ENCODE data around the gene TCP10L. TPM values are rescaled to one million over a fixed set of nuclear protein-coding genes. Genes with fewer than 3 reads are reported as not detected.

The TCP10L gene
- total RNA-seq, 1 experiment from 2014 or later: 0.07 TPM

DNA sequence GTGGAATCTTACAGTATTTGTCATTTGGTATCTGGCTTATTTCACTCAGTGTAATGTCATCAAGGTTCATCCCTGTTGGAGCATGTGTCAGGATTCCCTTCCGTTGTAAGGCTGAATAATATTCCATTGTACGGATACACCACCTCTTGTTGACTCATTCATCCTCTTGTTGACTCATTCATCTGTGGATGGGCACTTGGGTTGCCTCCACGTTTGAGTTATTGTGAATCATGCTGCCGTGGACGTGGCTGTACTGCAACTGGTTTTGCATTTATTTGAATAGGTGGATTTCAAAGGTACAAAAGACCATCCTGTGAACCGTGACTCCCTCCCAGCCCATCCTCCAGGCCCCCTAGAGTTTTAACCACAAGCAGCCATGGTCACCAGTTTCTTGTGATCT is 11.9 kb upstream of the TCP10L start:
- H3K9me3 ChIP-seq (ENCODE audit: low read length): no peaks in the 10 kb centered on the region
- no peaks in the 10 kb centered on the region for H4K20me1 ChIP-seq (ENCODE audit: insufficient read depth, low read depth, low read length)
- no peaks in the 10 kb centered on the region for H3K27me3 ChIP-seq (ENCODE audit: low read length)
- H3K4me1 ChIP-seq (ENCODE audit: low read length): no peaks in the 10 kb centered on the region
- H3K4me3 ChIP-seq (ENCODE audit: low read length): no peak overlapping the region
- H2AFZ ChIP-seq (ENCODE audit: low read length): no peak overlapping the region
- no peak overlapping the region for H3K4me2 ChIP-seq (ENCODE audit: low read depth, low read length, poor library complexity, severe bottlenecking)
- no peaks in the 10 kb centered on the region for H3K79me2 ChIP-seq (ENCODE audit: low read length)
- no peak overlapping the region for H3K27ac ChIP-seq (ENCODE audit: low read length)
- H3K9ac ChIP-seq (ENCODE audit: low read length): no peak overlapping the region
- DNase-seq: no peak
- no peaks in the 10 kb centered on the region for H3K9me2 ChIP-seq (replicated peaks; ENCODE audit: insufficient read depth, low read length)
- H3K36me3 ChIP-seq (ENCODE audit: insufficient read depth, low read length): peaks cover 14% of the 10 kb centered on the region; the same call in 1 of the 2 replicates

DNA sequence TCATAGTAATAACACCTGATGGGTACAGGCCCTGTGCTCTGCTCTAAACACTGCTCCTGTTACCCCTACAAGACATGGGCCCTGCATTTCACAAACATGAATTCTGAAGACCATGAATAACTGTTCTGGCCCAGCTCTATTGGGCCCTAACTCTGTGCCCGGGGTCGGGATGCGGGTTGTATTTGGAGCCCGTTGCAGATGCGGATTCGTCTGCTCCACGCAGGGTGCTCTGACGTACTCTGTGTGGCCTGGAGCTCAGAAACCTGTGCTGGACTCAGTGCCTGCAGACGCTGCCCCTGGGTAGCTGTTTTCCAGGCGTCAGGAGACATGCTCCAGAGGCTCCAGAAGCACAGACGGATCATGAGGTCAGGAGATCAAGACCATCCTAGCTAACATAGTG is 10.1 kb upstream of the TCP10L start:
- Histone ChIP-seq H3K27ac (ENCODE audit: low read length) (no peak overlapping the region), H2AFZ (ENCODE audit: low read length) (no peak overlapping the region), H3K4me1 (ENCODE audit: low read length) (no peaks in the 10 kb centered on the region), H4K20me1 (ENCODE audit: insufficient read depth, low read depth, low read length) (no peaks in the 10 kb centered on the region), H3K4me3 (ENCODE audit: low read length) (no peak overlapping the region), H3K4me2 (ENCODE audit: low read depth, low read length, poor library complexity, severe bottlenecking) (no peak overlapping the region), H3K36me3 (ENCODE audit: insufficient read depth, low read length) (peaks cover 10% of the 10 kb centered on the region; the same call in 1 of the 2 replicates), H3K9me2 (replicated peaks; ENCODE audit: insufficient read depth, low read length) (no peaks in the 10 kb centered on the region), H3K9me3 (ENCODE audit: low read length) (no peaks in the 10 kb centered on the region), H3K79me2 (ENCODE audit: low read length) (no peaks in the 10 kb centered on the region), H3K27me3 (ENCODE audit: low read length) (no peaks in the 10 kb centered on the region), H3K9ac (ENCODE audit: low read length) (no peak overlapping the region)
- no peak for DNase-seq

GRCh38 chr21:32593690-32594089 is 8.4 kb upstream of the TCP10L start:
- DNase-seq: no peak
- H3K4me3 ChIP-seq (ENCODE audit: low read length): no peak overlapping the region
- H3K9ac ChIP-seq (ENCODE audit: low read length): no peak overlapping the region

DNA sequence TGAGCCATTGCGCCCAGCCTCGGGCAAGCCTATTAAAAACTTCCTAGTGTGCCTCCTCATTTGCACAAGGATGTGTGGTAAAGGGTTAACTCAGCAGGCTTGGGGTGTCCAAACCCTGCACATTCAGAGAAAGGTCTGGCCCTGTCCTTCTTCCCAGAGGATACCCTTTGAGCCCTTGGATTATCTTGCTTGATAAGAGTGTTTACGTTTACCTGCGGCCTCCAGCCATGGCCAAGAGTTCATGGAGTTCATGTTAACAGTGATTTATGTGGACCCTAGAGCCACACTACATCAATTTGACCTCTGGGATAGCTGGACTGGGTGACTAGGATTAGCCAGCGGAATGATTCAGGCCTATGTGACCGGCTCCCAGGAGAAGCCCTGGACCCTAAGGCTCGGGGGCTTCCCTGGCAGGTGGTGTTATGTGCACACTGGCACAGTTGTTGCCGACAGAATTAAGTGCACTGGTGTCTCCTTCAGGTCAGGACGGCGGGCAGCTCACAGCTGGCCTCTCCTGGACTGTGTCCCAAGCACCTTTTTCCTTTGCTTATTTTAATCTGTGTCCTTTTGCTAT is 7.7 kb upstream of the TCP10L start:
- no peaks in the 10 kb centered on the region for H3K9me3 ChIP-seq (ENCODE audit: low read length)
- H3K27me3 ChIP-seq (ENCODE audit: low read length): no peaks in the 10 kb centered on the region
- DNase-seq: no peak
- H3K9me2 ChIP-seq (replicated peaks; ENCODE audit: insufficient read depth, low read length): no peaks in the 10 kb centered on the region
- H3K4me1 ChIP-seq (ENCODE audit: low read length): no peaks in the 10 kb centered on the region
- no peak overlapping the region for H2AFZ ChIP-seq (ENCODE audit: low read length)
- no peaks in the 10 kb centered on the region for H3K36me3 ChIP-seq (ENCODE audit: insufficient read depth, low read length)
- no peak overlapping the region for H3K4me3 ChIP-seq (ENCODE audit: low read length)
- H3K27ac ChIP-seq (ENCODE audit: low read length): no peak overlapping the region
- no peak overlapping the region for H3K9ac ChIP-seq (ENCODE audit: low read length)
- H3K79me2 ChIP-seq (ENCODE audit: low read length): no peaks in the 10 kb centered on the region
- no peak overlapping the region for H3K4me2 ChIP-seq (ENCODE audit: low read depth, low read length, poor library complexity, severe bottlenecking)
- no peaks in the 10 kb centered on the region for H4K20me1 ChIP-seq (ENCODE audit: insufficient read depth, low read depth, low read length)

More at GRCh38 chr21:32593690-32594089, 8.4 kb upstream of the TCP10L start:
- Histone ChIP-seq H3K9me2 (replicated peaks; ENCODE audit: insufficient read depth, low read length) (no peaks in the 10 kb centered on the region), H3K27me3 (ENCODE audit: low read length) (no peaks in the 10 kb centered on the region), H2AFZ (ENCODE audit: low read length) (no peak overlapping the region), H3K36me3 (ENCODE audit: insufficient read depth, low read length) (no peaks in the 10 kb centered on the region), H3K9me3 (ENCODE audit: low read length) (no peaks in the 10 kb centered on the region), H3K79me2 (ENCODE audit: low read length) (no peaks in the 10 kb centered on the region), H4K20me1 (ENCODE audit: insufficient read depth, low read depth, low read length) (no peaks in the 10 kb centered on the region), H3K27ac (ENCODE audit: low read length) (no peak overlapping the region), H3K4me2 (ENCODE audit: low read depth, low read length, poor library complexity, severe bottlenecking) (no peak overlapping the region), H3K4me1 (ENCODE audit: low read length) (no peaks in the 10 kb centered on the region)

DNA sequence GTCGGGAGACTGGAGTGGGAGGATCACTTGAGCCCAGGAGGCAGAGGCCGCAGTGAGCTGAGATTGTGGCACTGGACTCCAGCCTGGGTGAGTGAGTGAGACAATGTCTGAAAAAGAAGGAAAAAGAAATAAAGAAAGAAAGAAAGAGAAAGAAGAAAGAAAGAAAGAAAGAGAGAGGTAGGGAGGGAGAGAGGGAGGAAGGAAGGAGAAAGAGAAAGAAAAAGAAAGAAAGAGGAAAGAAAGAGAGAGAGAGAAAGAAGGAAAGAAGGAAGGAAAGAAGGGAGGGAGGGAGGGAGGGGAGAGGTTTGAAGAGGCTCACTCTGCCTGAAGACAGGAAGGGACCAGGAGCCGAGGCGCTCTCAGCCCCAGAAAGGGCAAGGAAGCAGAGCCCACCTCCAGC is 4.8 kb upstream of the TCP10L start:
- no peaks in the 10 kb centered on the region for H3K9me2 ChIP-seq (replicated peaks; ENCODE audit: insufficient read depth, low read length)
- no peaks in the 10 kb centered on the region for H4K20me1 ChIP-seq (ENCODE audit: insufficient read depth, low read depth, low read length)
- no peaks in the 10 kb centered on the region for H3K36me3 ChIP-seq (ENCODE audit: insufficient read depth, low read length)
- H3K9me3 ChIP-seq (ENCODE audit: low read length): no peaks in the 10 kb centered on the region
- no peak overlapping the region for H3K27ac ChIP-seq (ENCODE audit: low read length)
- no peaks in the 10 kb centered on the region for H3K4me1 ChIP-seq (ENCODE audit: low read length)
- H3K4me2 ChIP-seq (ENCODE audit: low read depth, low read length, poor library complexity, severe bottlenecking): no peak overlapping the region
- H3K9ac ChIP-seq (ENCODE audit: low read length): no peak overlapping the region
- no peak for DNase-seq
- no peaks in the 10 kb centered on the region for H3K27me3 ChIP-seq (ENCODE audit: low read length)
- H3K79me2 ChIP-seq (ENCODE audit: low read length): no peaks in the 10 kb centered on the region
- no peak overlapping the region for H2AFZ ChIP-seq (ENCODE audit: low read length)
- H3K4me3 ChIP-seq (ENCODE audit: low read length): no peak overlapping the region

- H3K4me3 ChIP-seq (ENCODE audit: low read length): no peak overlapping the region
- H3K9ac ChIP-seq (ENCODE audit: low read length): no peak overlapping the region
- no peaks in the 10 kb centered on the region for H4K20me1 ChIP-seq (ENCODE audit: insufficient read depth, low read depth, low read length)
- no peak overlapping the region for H3K27ac ChIP-seq (ENCODE audit: low read length)
- H3K9me3 ChIP-seq (ENCODE audit: low read length): no peaks in the 10 kb centered on the region
- H3K36me3 ChIP-seq (ENCODE audit: insufficient read depth, low read length): no peaks in the 10 kb centered on the region
- H2AFZ ChIP-seq (ENCODE audit: low read length): no peak overlapping the region
- no peak for DNase-seq
- no peaks in the 10 kb centered on the region for H3K27me3 ChIP-seq (ENCODE audit: low read length)
- H3K4me2 ChIP-seq (ENCODE audit: low read depth, low read length, poor library complexity, severe bottlenecking): no peak overlapping the region
- no peaks in the 10 kb centered on the region for H3K79me2 ChIP-seq (ENCODE audit: low read length)
- no peaks in the 10 kb centered on the region for H3K4me1 ChIP-seq (ENCODE audit: low read length)
- no peaks in the 10 kb centered on the region for H3K9me2 ChIP-seq (replicated peaks; ENCODE audit: insufficient read depth, low read length)
Observed at GRCh38 chr21:32587651-32588050, 2.3 kb upstream of the TCP10L start.

DNA sequence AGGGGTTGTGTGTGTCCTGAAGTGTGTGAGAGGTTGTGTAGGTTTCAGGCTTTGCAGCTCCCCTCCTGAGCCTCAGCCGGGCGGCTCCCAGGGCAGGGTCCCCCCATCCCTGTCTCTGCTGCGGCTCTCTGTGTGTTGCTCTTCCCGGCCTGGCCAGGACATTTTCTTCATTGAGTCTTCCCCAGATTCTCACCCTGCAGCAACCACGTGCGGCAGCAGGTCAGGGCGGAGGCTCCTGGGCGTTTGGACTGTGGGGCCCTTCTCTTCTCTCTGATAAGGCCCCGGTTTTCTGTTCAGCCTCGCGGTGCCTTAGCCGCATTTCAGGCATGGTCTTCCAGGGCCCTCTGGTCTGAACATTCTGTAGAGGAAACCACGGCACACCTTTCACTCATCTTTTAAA is 1.8 kb upstream of the TCP10L start:
- Histone ChIP-seq H3K9me2 (replicated peaks; ENCODE audit: insufficient read depth, low read length) (no peaks in the 10 kb centered on the region), H3K9ac (ENCODE audit: low read length) (no peak overlapping the region), H3K27ac (ENCODE audit: low read length) (no peak overlapping the region), H4K20me1 (ENCODE audit: insufficient read depth, low read depth, low read length) (no peaks in the 10 kb centered on the region), H2AFZ (ENCODE audit: low read length) (no peak overlapping the region), H3K4me3 (ENCODE audit: low read length) (no peak overlapping the region), H3K36me3 (ENCODE audit: insufficient read depth, low read length) (no peaks in the 10 kb centered on the region), H3K4me1 (ENCODE audit: low read length) (no peaks in the 10 kb centered on the region), H3K9me3 (ENCODE audit: low read length) (no peaks in the 10 kb centered on the region), H3K4me2 (ENCODE audit: low read depth, low read length, poor library complexity, severe bottlenecking) (no peak overlapping the region), H3K79me2 (ENCODE audit: low read length) (no peaks in the 10 kb centered on the region), H3K27me3 (ENCODE audit: low read length) (no peaks in the 10 kb centered on the region)
- no peak for DNase-seq

DNA sequence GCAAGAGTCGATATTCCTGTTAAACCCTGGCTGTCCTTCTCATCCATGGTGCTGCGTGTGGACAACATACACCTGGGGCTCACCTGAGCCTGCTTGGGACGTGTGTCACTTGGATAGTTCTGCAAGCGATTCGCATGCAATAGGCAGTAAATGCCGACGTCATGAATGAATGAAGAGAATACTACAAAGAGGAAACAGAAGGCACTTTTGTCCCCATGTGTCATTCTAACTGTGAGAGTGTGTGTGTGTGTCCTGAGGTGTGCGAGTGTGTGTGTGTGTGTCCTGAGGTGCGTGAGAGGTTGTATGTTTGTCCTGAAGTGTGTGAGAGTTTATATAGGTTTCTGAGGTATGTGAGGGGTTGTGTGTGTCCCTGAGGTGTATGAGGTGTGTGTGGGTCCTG is 647 bp upstream of the TCP10L start:
- H3K27ac ChIP-seq (ENCODE audit: low read length): no peak overlapping the region
- no peaks in the 10 kb centered on the region for H3K36me3 ChIP-seq (ENCODE audit: insufficient read depth, low read length)
- H3K79me2 ChIP-seq (ENCODE audit: low read length): no peaks in the 10 kb centered on the region
- no peak overlapping the region for H3K9ac ChIP-seq (ENCODE audit: low read length)
- H2AFZ ChIP-seq (ENCODE audit: low read length): no peak overlapping the region
- H3K4me3 ChIP-seq (ENCODE audit: low read length): no peak overlapping the region
- H4K20me1 ChIP-seq (ENCODE audit: insufficient read depth, low read depth, low read length): no peaks in the 10 kb centered on the region
- no peak overlapping the region for H3K4me2 ChIP-seq (ENCODE audit: low read depth, low read length, poor library complexity, severe bottlenecking)
- H3K4me1 ChIP-seq (ENCODE audit: low read length): no peaks in the 10 kb centered on the region
- no peaks in the 10 kb centered on the region for H3K9me2 ChIP-seq (replicated peaks; ENCODE audit: insufficient read depth, low read length)
- H3K9me3 ChIP-seq (ENCODE audit: low read length): no peaks in the 10 kb centered on the region
- H3K27me3 ChIP-seq (ENCODE audit: low read length): no peaks in the 10 kb centered on the region
- DNase-seq: no peak

- Histone ChIP-seq H3K36me3 (ENCODE audit: insufficient read depth, low read length) (no peaks in the 10 kb centered on the region), H2AFZ (ENCODE audit: low read length) (no peak overlapping the region), H3K4me3 (ENCODE audit: low read length) (no peak overlapping the region), H3K27ac (ENCODE audit: low read length) (no peak overlapping the region), H3K79me2 (ENCODE audit: low read length) (no peaks in the 10 kb centered on the region), H3K4me1 (ENCODE audit: low read length) (no peaks in the 10 kb centered on the region), H3K9ac (ENCODE audit: low read length) (no peak overlapping the region), H4K20me1 (ENCODE audit: insufficient read depth, low read depth, low read length) (no peaks in the 10 kb centered on the region), H3K4me2 (ENCODE audit: low read depth, low read length, poor library complexity, severe bottlenecking) (no peak overlapping the region), H3K9me2 (replicated peaks; ENCODE audit: insufficient read depth, low read length) (no peaks in the 10 kb centered on the region), H3K27me3 (ENCODE audit: low read length) (no peaks in the 10 kb centered on the region), H3K9me3 (ENCODE audit: low read length) (no peaks in the 10 kb centered on the region)
- no peak for DNase-seq
Observed at GRCh38 chr21:32584472-32584871, 851 bp downstream of the TCP10L start.

Data from Karpas-422 (cell line).